Calu3 (cell line): ENCODE data around the gene FAM222A. TPM values are rescaled to one million over a fixed set of nuclear protein-coding genes. Genes with fewer than 3 reads are reported as not detected.

Experiments used
- BruUV-seq: library from RNA; stranded (reverse); fragments of 400-500 nt; replicated peaks from 2 replicates; lab custom pipeline; 2021; lab: Mats Ljungman, UMichigan
- CTCF ChIA-PET: fragments of 300-600 bp; sonication (Branson Sonifier 250); formaldehyde crosslinking; loops from one replicate; lab custom pipeline; 2022; ENCODE audit warnings: antibody characterized with exemption; lab: Charles Lee
- DNase-seq: peaks from one replicate; pipeline ENCODE4 v3.0.0; 2022
- H3K27ac Mint-ChIP-seq: one replicate; pipeline ENCODE4 v1.8.0; 2022; ENCODE audit warnings: mixed read lengths; ENCODE audit not compliant: unreplicated experiment
- H3K27me3 Mint-ChIP-seq: one replicate; pipeline ENCODE4 v1.8.0; 2022; ENCODE audit warnings: mixed read lengths; ENCODE audit not compliant: unreplicated experiment
- H3K36me3 Mint-ChIP-seq: one replicate; pipeline ENCODE4 v1.8.0; 2022; ENCODE audit warnings: mild to moderate bottlenecking, moderate library complexity, mixed read lengths; ENCODE audit not compliant: insufficient read depth, unreplicated experiment
- H3K4me1 Mint-ChIP-seq: one replicate; pipeline ENCODE4 v1.8.0; 2022; ENCODE audit warnings: mild to moderate bottlenecking, low read depth, mixed read lengths; ENCODE audit not compliant: unreplicated experiment
- H3K4me3 Mint-ChIP-seq: one replicate; pipeline ENCODE4 v1.8.0; 2022; ENCODE audit warnings: mild to moderate bottlenecking, low read depth, moderate library complexity, mixed read lengths; ENCODE audit not compliant: unreplicated experiment
- H3K9me3 Mint-ChIP-seq: one replicate; pipeline ENCODE4 v1.8.0; 2022; ENCODE audit warnings: low read depth, mixed read lengths; ENCODE audit not compliant: unreplicated experiment
- CTCF ChIP-seq: fragments of 200-600 bp; IDR thresholded peaks from one replicate; pipeline ENCODE4 v1.8.0; 2022; ENCODE audit warnings: antibody characterized with exemption; ENCODE audit not compliant: unreplicated experiment
- intact Hi-C: fragments of 100-400 bp; cut with micrococcal nuclease; formaldehyde crosslinking; loops from one replicate; pipeline ENCODE4 v1.10.0; 2022; ENCODE audit not compliant: unreplicated experiment
- total RNA-seq: library from RNA; stranded (reverse); gene quantifications from 2 replicates; pipeline ENCODE4 v1.2.3, GENCODE V29; 2022

FAM222A gene
- total RNA-seq, 1 experiment from 2014 or later = 2.4 TPM

DNA sequence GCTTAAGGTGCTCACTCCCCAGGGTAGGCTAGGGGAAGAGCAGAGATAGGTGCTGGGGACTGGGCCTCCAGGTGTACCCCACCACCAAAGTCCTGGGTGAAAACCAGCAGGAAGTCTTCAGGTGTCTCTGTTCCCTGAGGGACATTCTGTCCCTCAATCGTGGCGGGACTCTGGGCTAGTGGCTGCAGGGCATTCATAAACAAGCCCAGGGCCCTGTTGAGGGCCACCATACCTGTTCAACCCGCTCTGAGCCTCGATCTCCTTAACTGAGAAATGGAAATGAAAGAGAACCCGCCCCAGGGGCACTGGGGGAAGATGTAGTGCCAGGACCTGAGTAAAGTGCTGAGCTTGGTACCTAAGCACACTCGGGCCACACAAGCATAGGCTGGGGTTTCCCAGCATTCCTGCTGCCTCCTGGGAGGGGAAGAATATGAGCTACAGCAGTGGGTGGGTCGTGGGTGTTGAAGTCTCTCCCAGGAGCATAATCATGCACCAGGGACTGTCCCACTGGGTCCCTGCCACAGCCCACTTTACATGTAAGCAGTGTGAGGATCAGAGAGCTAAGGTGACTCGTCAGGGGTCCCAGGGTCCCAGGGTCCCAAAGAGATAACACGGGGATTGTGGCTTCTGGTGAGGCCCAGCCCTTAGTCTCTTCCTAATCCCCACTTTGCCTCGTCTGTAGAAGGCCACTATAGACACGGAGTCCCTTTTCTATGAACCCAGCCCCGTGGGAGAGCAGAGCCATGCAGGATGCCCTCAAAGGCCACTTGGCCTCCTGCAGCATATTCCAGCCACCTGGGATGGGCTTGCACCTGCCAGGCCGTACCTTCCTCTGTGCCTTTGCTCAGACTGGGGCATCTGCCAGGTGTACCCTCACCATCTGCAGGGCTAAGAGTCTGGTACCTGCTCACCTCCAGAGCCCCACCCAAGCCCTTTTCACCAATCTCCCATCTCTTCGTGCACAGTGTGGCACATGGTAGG lies 14.4 kb downstream of the FAM222A start:
- intact Hi-C loops = no loop called here
- no peaks in the 10 kb centered on the region for H3K4me1 Mint-ChIP-seq
- CTCF ChIA-PET = no interaction called here
- no peak for TF ChIP-seq CTCF
- peaks cover 27% of the 10 kb centered on the region for H3K27me3 Mint-ChIP-seq
- no peak overlapping the region for H3K27ac Mint-ChIP-seq
- H3K9me3 Mint-ChIP-seq = no peaks in the 10 kb centered on the region
- no peaks in the 10 kb centered on the region for H3K36me3 Mint-ChIP-seq
- no TSS peak for BruUV-seq
- H3K4me3 Mint-ChIP-seq = no peak overlapping the region
- DNase-seq = no peak

DNA sequence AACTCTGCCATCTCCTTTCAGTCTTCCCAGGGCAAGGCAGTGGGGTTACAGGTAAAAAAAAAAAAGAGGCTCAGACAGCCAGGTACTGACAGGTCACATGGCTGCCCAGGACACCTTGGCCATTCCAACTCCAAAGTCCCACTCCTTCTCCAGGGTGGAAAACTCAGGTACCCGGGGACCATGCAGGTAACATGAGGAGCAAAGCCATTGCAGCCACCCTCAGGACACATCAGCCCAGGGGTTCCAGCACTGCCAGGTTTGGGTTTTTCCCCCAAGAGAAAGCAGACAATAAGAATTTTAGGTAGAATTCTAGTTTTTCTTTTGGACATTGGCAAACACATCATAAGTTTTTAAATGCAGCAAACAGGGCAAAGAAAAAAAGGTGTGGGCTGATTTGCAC lies 15.3 kb downstream of the FAM222A start:
- TF ChIP-seq CTCF = no peak
- Mint-ChIP-seq H3K27me3 (peaks cover 23% of the 10 kb centered on the region), H3K27ac (no peak overlapping the region), H3K36me3 (no peaks in the 10 kb centered on the region), H3K4me3 (no peak overlapping the region), H3K9me3 (no peaks in the 10 kb centered on the region), H3K4me1 (no peaks in the 10 kb centered on the region)
- no peak for DNase-seq
- intact Hi-C loops = no loop called here
- CTCF ChIA-PET = interaction anchor here (0.6 kb wide), 1 partner anchor 35 kb away, joined by 6 read pairs; no protein-coding TSS in a partner anchor
- no TSS peak for BruUV-seq

- no peak for TF ChIP-seq CTCF
- CTCF ChIA-PET = interaction anchor here (0.6 kb wide), 1 partner anchor 35 kb away, joined by 6 read pairs; no protein-coding TSS in a partner anchor
- no peak for DNase-seq
- Mint-ChIP-seq H3K27ac (no peak overlapping the region), H3K4me1 (no peaks in the 10 kb centered on the region), H3K27me3 (peaks cover 19% of the 10 kb centered on the region), H3K36me3 (no peaks in the 10 kb centered on the region), H3K4me3 (no peak overlapping the region), H3K9me3 (no peaks in the 10 kb centered on the region)
- no TSS peak for BruUV-seq
- intact Hi-C loops = no loop called here
Observed at GRCh38 chr12:109729371-109729781, 15.8 kb downstream of the FAM222A start.

DNA sequence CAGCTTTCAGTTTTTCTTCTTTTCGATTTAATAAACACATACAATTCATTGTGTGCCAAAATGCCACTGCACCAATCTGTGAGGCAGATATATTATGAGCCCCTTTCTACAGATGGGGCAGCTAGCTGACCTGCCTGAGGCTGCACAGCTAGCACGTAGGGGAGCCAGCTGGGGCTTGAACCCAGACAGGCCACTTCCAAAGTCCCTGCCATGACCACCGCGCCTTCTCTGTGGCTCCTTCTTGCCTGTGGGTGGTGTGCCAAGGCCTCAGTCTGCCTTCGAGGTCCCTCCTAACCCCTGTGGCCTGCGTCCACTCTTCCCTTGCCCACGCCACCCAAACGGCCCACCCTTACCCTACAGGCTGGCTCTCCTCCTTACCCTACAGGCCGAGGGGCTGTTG lies 16.2 kb downstream of the FAM222A start:
- no peak overlapping the region for H3K4me3 Mint-ChIP-seq
- no peak for TF ChIP-seq CTCF
- H3K9me3 Mint-ChIP-seq = no peaks in the 10 kb centered on the region
- BruUV-seq = no TSS peak
- DNase-seq = no peak
- no peaks in the 10 kb centered on the region for H3K4me1 Mint-ChIP-seq
- intact Hi-C loops = no loop called here
- H3K27me3 Mint-ChIP-seq = peaks cover 18% of the 10 kb centered on the region
- no peak overlapping the region for H3K27ac Mint-ChIP-seq
- no peaks in the 10 kb centered on the region for H3K36me3 Mint-ChIP-seq
- CTCF ChIA-PET = interaction anchor here (0.6 kb wide), 1 partner anchor 34 kb away, joined by 6 read pairs; no protein-coding TSS in a partner anchor
